ENCODE data around the gene MAP2K2. TPM values are rescaled to one million over a fixed set of nuclear protein-coding genes. Genes with fewer than 3 reads are reported as not detected.
A peak's percentile ranks its signal among the peaks of the same experiment; 100 is the strongest.
"Not testable (repeated sequence)": the region's sequence is repeated elsewhere in the genome, so short reads cannot be mapped to it uniquely, and the experiment has no call there.

Gene MAP2K2
- total RNA-seq, 4 donors from 2014 or later: 89.0 to 111 (median 106) TPM

GRCh38 chr19:4144666-4145249 lies 20.8 kb upstream of the MAP2K2 start:
- TF ChIP-seq CTCF (IDR thresholded peaks at IDR 0.05) (no peak), POLR2A (IDR thresholded peaks at IDR 0.05) (no peak)
- H3K4me3 ChIP-seq (ENCODE audit: low read depth, poor library complexity, severe bottlenecking): no peak overlapping the region
- WGBS, 2 donors: 32 to 37% methylated on average over 7 of the region's 7 CpGs
- no peak for DNase-seq (ENCODE audit: low spot score in 2 of 2)
- intact Hi-C loops (cut with DNase I; ENCODE audit: low total_unique reads): loop anchor here (10.0 kb wide), 1 partner anchor 60 kb away; no protein-coding TSS in a partner anchor

- H3K4me3 ChIP-seq (ENCODE audit: low read depth, poor library complexity, severe bottlenecking); DNase-seq (ENCODE audit: low spot score in 2 of 2): not testable (repeated sequence)
- WGBS, 2 donors: 50 to 76% methylated on average over 1 of the region's 1 CpG
- intact Hi-C loops (cut with DNase I; ENCODE audit: low total_unique reads): loop anchor here (10.0 kb wide), 1 partner anchor 62 kb away; no protein-coding TSS in a partner anchor
Measured at GRCh38 chr19:4142916-4143315, 19.0 kb upstream of the MAP2K2 start.

GRCh38 chr19:4140237-4140711 lies 16.4 kb upstream of the MAP2K2 start:
- WGBS, 2 donors: 20 to 23% methylated on average over 12 of the region's 12 CpGs
- intact Hi-C loops (cut with DNase I; ENCODE audit: low total_unique reads): loop anchor here (10.0 kb wide), 1 partner anchor 65 kb away; no protein-coding TSS in a partner anchor
- H3K4me3 ChIP-seq (ENCODE audit: low read depth, poor library complexity, severe bottlenecking): no peak overlapping the region
- DNase-seq (ENCODE audit: low spot score in 2 of 2): no peak
- no peak for TF ChIP-seq POLR2A (IDR thresholded peaks at IDR 0.05)
- no peak for TF ChIP-seq CTCF (IDR thresholded peaks at IDR 0.05)

GRCh38 chr19:4139614-4140236 lies 15.8 kb upstream of the MAP2K2 start:
- intact Hi-C loops (cut with DNase I; ENCODE audit: low total_unique reads): loop anchor here (10.0 kb wide), 1 partner anchor 65 kb away; no protein-coding TSS in a partner anchor
- peak; percentile 69 to 97 for DNase-seq (ENCODE audit: low spot score in 2 of 2)
- WGBS, 2 donors: 30 to 33% methylated on average over 14 of the region's 14 CpGs
- no peak overlapping the region for H3K4me3 ChIP-seq (ENCODE audit: low read depth, poor library complexity, severe bottlenecking)
- TF ChIP-seq CTCF (IDR thresholded peaks at IDR 0.05) (no peak), POLR2A (IDR thresholded peaks at IDR 0.05) (no peak)

- H3K4me3 ChIP-seq (ENCODE audit: low read depth, poor library complexity, severe bottlenecking): no peak overlapping the region
- TF ChIP-seq POLR2A (IDR thresholded peaks at IDR 0.05): no peak
- TF ChIP-seq CTCF (IDR thresholded peaks at IDR 0.05): no peak
- intact Hi-C loops (cut with DNase I; ENCODE audit: low total_unique reads): no loop called here
- no peak for DNase-seq (ENCODE audit: low spot score in 2 of 2)
- WGBS, 2 donors: 85 to 86% methylated on average over 5 of the region's 5 CpGs
Measured at GRCh38 chr19:4138445-4138844, 14.5 kb upstream of the MAP2K2 start.

GRCh38 chr19:4136680-4137088 lies 12.8 kb upstream of the MAP2K2 start:
- DNase-seq (ENCODE audit: low spot score in 2 of 2): no peak
- intact Hi-C loops (cut with DNase I; ENCODE audit: low total_unique reads): no loop called here
- TF ChIP-seq CTCF (IDR thresholded peaks at IDR 0.05): no peak
- no peak for TF ChIP-seq POLR2A (IDR thresholded peaks at IDR 0.05)
- WGBS, 2 donors: 83 to 91% methylated on average over 8 of the region's 8 CpGs
- no peak overlapping the region for H3K4me3 ChIP-seq (ENCODE audit: low read depth, poor library complexity, severe bottlenecking)

- H3K4me3 ChIP-seq (ENCODE audit: low read depth, poor library complexity, severe bottlenecking); DNase-seq (ENCODE audit: low spot score in 2 of 2); intact Hi-C loops (cut with DNase I; ENCODE audit: low total_unique reads): not testable (repeated sequence)
- WGBS, 2 donors: 91 to 92% methylated on average over 9 of the region's 9 CpGs
Measured at GRCh38 chr19:4135386-4135785, 11.5 kb upstream of the MAP2K2 start.

Measured in lower leg skin (tissue), 4 donors.